ENCODE data around the gene ABCA4.

The ABCA4 gene

DNA sequence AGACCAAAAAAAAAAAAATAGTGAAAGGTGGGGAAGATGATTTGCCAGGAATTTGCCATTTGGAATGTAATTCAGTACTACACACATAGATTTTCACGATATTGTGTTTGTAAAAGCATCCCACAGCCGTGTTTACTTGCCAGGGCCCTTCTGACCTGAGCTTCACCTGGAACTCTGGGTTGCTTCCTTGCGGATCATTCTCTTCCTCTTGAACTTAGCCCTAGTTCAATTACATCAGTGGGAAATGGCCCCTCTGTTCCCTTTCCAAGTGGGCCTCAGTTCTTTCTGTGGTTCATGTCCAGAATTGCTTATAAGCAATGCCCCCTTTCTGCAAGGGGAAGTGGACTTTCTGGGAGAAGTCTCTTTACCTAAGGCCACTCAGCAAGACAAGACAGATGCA lies 41.0 kb downstream of the ABCA4 start:
- FAIRE-seq = no peak

DNA sequence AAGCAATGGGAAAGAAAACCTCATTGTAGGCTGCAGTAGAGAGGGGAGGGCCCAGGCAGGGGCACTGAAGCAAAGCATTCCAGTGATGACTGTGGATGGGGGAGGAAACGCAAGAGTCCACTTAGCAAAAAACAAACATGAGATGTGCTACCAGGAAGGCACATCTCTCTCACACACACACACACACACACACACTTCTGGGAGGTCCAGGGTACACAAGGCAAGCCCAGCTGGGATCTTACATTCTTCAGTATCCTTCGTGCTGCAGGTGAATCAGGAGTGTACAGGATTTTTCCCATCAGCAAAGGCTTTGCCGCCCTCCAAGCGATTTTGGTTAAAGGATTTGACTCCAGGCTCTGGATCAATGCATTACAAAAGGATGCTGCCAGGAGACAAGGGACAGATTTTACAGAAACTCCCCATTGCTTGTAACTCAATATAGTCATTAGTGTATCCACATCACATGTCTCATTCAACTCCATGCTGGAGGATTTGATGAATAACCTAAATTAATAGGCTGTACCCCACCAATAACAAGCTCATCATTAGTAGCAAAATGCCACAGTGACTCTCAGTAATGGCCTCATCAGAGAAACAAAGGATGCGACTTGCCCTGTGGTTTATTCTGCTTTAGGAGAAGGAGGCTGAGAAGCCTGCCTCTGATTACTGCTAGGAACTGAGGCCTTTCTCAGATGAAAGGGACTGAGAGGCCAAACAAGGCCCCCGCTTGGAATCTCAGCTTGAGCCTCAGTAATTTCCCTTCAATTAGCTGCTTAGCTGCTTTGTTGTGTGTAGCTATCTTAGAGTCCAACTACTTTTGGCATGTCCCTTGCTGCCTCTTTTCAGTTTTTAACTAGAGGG lies 41.6 kb downstream of the ABCA4 start:
- FAIRE-seq = no peak

DNA sequence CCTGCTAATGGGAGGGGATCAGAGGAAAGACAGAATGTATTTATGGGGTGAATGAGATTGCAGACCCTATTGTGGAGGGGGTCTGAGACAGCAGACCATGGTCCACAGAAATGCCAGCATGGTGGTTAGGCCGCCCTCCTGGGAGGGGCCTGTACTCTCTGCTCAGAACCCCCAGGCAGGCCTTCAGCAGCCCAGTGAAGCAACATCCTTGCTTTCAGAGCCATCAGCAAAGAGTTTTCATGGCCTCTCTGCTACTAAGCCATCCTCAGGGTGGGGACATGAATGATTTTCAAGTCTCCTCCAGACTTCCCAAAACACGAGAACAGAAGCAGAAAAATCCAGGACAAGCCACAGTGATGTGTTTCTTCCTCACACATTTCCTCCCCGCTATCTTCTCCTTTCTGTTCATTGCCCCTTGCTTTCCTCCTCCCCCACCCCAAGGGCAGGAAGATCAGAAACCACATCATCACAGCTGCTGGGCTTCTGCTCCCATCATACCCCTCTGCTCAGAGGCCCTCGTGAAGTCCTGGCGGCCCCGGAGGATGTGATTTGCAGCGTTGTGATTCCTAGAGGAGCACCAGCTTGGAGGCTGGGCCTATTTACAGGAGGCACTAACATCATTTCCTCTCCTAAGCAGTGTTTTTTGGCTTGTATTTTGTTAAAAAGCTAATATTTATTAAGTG lies 48.0 kb downstream of the ABCA4 start:
- FAIRE-seq = no peak

DNA sequence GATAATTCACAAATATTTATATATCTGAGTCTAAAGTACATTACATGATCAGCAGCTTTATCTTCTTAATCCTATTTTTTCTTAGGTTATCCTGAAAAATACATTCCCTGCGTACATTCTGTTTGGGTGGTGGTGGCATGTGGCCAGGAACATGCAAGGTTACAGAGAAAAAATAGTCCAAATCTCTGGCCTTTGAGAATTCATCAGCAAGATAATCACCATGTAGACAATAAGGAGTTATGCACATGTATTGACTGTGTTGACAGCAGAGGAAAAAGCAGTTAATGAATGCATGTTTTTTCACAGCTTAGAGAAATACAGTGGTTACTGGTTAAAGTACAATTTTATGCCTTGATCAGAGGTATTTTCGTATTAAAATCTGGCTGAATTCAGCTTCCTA lies 49.0 kb downstream of the ABCA4 start:
- no peak for FAIRE-seq

DNA sequence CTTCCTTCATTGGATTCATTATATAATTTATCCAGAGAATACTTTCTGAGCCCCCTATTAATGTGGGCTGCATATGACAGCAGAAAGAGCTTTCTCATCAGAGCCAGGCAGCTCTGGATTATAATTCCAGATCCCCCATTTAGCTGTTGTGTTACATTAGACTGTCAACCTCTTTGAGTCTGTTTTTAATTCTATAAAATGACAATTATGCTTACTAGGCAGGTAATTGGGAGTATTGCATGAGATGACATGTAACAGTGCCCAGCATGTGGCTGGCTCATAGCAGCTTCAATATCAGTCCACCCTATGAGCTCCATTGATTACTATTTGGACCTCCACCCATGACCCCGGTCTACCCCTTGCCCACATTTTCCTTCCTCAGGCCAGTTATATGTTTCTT lies 49.6 kb downstream of the ABCA4 start:
- FAIRE-seq = no peak

DNA sequence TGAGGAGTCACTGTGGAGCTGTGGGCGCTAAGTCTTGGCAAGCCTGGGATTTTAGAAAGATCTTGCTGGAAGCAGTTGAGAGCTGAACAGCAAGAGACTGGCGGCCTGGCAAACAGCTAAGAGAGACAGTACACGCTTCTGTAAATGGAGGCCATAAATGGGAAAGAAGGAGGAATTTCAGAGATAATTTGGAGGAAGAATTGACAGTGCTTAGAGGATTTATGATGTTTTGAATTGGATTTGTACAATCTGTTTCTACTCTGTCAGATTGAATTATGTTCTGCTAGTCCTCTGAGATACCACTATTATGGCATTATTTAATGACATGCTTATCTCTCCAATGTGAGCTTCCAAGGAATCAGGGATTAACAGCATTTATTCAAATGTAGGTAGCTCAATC lies 50.1 kb downstream of the ABCA4 start:
- no peak for FAIRE-seq

DNA sequence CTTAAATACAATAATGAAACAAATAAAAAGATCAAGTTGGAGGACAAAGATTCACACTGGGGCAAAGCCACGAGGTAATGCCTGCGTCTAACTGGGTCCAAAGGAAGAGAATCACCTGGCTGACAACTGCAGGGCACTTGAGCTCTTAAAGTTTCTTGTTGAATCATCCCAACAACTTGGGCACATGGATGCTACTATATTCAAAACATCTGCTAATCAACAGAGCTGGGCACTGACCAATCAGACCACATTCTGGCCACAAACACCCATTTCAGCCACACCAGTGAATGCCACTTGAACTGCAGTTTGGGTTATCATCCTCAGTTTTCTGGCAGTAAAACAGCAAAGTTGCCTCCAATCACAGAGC lies 51.0 kb downstream of the ABCA4 start:
- no peak for FAIRE-seq

DNA sequence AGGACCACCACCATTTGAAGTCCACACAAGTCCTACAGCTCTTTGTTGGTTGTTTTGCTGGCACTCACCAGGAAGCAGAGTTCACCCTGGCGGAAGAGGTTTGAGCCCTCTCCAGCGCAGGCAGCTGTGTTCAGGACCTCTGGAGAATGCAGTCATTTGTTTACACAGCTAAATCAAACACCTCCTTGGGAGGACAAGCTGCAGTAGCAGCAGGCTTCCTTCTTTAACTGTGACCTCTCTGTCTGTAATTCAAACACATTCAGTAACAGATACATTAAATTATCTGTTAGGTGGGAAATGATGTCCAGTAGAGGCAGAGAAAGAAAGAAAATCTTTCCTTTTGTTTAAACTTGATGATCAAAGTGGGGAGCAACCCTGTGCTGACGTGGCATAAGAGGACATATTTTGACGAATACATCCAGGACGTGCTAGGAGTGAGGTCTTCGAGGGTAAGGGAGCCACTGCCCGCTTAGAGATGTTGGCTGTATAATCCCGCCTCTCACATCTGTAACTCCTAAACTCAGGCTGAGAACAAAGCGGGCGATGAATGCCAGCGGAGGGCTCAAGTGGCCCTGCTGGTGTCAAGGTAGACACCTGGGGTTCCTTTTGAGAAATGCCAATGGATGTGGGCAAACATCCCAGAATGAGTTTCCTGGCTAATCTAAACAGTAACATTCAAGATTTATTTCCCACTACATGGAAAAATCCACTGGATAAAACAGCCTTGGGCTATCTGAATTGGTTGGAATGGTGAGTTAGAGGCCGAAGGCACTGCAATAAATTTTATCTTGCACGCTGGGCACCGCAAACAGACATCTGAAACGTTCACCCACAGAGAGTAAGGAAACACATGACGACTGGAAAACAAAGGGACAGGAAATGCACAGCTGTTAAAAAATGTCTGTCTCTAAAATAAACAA lies 51.7 kb downstream of the ABCA4 start:
- FAIRE-seq = no peak

DNA sequence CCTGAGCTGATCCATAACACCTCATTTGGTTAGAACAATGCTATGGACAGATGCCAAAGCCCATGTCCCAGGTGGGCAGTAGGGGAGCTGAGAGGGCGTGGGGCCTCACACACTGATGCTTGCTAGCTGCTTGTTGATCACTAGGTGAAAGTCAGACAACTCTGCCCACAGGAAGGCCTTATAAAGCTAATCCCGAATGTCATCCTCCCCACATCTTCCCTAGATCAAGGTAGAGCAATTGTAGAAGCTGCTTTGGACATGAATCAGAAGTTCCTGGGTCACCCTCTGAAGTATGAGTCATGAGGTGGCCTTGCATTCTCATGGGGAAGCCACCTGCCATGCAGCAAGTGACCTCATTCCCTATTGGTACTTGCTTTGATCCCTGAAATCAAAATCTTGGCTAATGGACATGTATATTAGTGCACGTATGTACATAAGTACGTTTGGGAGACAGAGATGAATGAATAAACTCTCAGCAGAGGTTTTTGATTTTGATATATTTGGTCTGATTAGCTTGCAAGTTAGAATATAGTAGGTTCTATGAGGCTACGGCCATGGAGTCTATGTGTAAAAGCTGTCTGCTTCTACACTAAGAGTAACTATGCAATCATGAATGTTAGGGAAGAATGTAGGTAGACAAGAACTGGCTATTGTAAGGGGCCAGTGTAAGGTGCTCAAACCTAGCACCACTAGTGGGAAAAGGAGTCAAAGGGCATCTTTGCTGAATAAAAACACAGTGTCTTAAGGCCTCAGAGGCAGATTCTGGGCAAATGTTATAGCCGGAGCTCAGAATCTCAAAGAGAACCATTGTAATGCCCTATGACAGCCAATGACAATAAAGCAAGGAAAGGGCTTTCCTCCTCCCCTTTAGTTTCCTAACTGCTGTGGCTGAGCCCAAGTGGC lies 52.6 kb downstream of the ABCA4 start:
- FAIRE-seq = no peak

DNA sequence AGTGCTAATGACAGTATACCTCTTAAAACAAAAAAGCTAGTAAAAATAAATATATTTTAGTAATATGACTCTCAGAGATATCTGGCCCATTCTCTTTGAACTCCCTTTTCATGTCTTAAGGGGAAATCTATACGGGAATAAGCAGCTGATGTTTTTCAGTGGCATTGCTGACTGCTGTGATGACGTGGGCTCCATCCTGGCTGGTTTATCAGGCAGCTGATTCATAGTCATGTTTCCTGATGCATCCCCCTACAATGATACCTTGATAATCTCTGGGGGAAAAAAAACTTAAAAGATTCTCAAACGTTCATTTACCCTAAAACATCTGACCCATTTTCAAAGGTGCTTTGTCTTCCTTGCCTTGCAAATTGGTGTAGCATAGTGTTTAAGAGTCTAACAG lies 53.8 kb downstream of the ABCA4 start:
- no peak for FAIRE-seq

DNA sequence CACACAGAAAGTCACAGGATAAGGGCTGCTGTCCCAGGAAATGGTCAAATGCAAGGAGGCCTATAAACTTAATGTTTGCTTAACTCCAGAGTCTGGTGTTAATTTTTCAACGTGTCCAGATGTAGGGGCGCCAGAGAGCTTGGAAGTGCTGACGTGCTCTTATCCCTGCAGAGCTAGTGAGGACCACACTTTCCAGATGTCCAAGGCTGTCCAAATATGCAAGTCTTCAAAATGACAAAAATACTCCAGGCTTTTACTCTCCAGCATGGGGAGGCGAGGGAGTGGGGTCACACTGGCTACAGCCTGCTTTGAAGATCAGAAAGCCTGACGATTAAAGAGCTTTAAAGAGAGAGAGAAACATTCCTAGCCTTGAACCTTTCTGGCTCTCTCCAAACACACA lies 57.6 kb downstream of the ABCA4 start:
- FAIRE-seq = no peak

DNA sequence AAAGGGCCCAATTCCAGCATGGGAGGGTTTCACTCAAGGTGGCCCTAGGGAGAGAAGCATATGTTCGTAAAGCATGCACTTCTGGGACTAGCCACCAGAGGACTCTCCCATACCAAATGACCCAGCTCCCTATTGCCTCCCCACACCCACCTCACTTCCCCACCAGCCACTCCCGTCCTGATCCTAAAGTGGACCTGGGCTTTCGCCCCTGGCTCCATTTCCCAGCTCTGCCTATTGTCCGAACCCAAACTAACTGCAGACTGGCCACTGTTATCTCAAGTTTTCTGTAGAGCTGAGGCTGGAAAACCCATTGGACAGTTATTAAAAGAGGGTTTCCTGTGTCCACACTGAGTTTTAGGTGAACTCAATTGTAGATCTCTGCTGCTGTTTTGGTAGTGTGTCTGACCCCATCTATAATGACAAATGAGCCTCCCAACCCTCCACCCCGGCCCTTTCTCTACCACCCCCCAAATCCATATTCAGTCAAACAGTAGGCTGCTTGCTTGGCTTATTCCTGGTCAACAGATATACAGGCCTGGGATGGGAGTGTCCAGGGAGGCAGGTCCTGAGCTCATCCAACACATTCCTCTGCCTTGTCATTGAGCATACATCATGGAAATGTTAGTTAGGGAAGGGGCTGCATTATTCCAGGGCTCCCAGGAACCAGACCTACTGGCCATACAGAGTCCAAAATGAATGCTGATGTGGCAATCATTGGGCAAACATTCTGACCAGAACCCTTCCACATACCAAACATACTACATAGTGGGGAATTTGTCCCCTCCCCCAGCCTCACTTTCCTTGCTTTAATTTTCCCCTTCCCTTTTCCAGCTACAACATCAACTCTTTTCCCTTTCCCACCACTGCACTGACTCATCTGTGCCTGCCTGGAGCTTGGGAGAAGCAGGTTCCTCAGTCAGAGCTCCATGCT lies 59.2 kb downstream of the ABCA4 start:
- no peak for FAIRE-seq

DNA sequence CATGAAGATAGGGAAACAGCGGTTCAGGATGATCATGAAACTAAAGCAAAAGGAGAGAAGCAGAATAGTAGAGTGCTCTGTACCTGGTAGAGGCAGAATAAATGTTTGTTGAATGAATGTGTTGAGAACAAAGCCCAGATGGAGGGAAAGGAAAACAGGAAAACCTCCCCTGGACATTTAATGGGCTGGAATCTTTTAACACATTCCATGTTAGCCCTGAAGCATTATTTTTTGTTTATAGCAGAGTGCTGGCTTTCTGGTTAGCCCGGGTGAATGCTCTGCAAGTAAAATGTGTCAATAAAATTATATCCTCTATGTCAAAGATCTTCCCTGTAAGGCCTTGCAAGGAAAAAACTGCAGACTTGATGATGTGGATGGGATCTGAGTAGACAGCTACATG lies 60.2 kb downstream of the ABCA4 start:
- FAIRE-seq = no peak

DNA sequence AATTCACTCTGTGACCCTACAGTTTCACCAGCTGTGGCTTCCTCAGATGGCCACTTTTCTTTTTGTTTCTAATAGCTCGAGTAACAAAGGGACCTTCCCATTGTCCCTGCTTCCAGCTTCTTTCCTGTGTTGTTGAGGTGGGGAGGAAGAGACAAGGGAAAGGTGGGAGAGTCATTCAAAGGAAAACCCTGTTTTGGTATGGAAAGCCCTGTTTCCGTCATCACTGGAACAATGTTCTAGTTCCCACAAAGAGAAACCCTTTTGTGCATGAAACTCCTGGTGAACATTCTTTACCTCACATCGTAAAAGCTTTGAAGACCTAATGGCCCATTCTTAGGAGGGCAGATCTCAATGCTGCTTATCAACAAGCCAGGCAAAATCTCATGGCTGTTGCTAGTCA lies 62.2 kb downstream of the ABCA4 start:
- no peak for FAIRE-seq

DNA sequence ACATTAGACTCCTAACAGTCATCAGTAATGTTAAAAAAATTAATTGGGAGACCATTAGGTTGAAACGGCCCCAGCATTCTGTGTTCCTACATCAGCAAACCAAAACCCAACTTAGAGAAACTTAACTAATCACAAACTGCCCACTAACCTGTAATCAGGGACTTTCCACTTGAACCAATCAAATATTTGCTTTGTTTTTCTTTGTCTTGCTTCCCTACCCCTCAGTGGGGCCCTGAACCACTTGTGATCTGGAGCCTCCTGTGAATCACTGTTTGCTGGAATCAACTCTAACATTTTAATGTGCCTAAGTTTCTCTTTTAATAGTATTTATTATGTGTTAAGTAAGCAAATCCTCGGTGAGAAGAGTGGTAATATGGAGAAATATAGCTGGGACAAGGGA lies 64.0 kb downstream of the ABCA4 start:
- no peak for FAIRE-seq

DNA sequence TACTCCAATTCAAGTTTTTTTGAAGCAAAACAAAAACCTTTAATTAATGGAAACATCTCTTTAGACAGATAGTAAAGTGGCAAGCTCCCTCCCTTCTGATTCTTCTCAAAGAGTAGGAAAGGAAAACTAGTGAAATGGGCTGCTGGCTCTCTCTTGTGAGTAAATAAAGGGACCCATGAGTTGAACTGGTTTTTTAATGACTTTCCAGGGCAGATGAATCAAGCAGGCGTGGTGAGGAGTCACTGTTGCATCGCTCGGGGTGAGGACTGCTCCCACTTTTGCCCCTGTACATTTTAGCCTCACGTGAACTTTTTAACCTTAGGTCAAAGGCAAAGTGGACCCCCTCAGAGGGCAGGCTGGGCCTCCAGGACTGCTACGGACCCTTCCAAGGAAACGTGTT lies 64.8 kb downstream of the ABCA4 start:
- no peak for FAIRE-seq

DNA sequence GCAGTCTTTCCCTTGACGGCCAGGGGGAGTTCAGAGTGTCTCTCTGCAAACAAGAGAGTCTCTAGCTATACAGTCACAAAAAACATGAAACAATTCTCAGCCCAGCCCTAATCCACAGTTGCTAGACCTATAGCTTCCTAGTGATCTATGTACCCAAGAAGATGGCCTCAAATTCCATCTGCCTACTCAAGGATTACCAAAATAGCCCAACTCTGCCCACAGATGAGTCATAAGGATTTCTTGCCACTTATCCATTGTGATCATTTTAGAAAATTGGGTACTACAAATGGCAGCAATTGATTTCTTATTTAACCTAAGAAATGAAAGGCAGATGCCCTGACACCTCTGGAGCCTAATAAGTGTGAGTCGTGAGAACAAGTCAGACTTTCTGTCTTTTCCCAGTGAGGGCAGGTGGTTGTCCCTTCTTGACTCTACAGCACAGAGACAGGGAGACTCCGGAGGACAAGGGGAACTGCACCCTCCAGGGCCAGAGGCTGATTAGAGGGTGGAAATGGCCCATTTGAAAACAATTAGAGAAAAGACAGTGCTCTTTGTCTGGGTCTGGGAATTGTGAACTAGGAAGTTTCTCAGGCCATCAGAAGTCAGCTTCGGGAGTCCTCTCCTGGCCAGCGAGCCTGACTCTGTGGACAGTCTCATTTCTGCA lies 65.4 kb downstream of the ABCA4 start:
- no peak for FAIRE-seq

DNA sequence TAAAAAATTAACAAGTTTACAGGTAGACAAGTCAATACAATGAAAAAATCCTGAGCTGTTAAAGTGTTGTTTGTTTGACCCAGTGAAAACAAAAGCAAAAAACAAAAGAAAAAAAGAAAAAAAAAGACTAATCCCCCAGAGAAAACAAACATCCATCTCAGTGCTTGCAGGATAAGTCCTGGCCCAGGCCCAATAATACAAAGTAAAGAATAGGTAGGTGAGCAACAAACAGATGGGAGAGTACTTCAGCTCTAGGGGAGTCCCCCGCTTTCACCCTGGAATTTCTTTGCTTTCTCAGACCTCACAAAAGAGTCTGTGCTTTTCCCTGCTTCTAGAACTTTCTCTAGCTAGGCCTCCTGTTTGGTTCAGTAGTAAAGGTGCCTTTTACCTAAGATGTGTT lies 70.3 kb downstream of the ABCA4 start:
- FAIRE-seq = no peak

DNA sequence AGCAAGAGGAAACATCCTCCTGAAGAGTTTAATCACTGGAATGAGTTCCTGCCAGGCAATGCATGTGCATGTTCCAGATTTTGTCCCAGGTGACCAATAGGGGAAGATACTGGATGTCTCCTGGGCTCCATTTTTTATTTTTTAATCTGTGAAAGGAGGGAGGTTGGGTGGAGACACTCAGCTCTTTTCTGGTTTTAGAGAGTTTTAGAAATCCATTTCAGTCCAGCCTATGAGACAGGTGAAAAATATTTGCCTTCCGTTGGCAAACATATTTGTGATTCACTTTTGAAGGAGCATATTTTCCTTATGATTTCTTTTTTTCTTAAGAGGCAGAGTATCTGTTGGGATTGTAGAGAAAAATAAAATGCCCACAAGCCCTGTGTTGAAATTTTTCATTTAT lies 70.7 kb downstream of the ABCA4 start:
- no peak for FAIRE-seq

DNA sequence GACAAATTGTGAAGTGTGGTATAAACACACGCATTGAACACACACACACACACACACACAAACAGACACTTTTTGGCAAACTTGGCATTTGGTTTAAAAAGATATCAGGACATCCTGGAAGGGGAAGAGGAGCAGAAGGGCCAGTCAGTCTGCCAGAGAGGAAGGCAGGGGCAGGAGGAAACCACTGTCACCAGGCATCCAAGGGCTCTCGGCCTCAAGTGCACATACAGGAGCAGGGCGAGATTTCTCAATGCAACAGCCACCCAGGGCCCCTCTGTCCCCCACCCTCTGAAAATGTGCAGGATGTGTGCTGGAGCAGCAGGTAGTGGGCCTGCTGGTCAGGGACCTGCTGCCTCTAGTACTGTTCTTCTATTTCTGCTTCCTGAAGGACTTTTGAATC lies 71.2 kb downstream of the ABCA4 start:
- no peak for FAIRE-seq

All from colon (tissue), 2 donors.